ENCODE data around the gene CTXN1. TPM values are rescaled to one million over a fixed set of nuclear protein-coding genes. Genes with fewer than 3 reads are reported as not detected.

CTXN1 gene
- polyA plus RNA-seq, 3 donors = 10.0 to 16.1 (median 11.5) TPM

DNA sequence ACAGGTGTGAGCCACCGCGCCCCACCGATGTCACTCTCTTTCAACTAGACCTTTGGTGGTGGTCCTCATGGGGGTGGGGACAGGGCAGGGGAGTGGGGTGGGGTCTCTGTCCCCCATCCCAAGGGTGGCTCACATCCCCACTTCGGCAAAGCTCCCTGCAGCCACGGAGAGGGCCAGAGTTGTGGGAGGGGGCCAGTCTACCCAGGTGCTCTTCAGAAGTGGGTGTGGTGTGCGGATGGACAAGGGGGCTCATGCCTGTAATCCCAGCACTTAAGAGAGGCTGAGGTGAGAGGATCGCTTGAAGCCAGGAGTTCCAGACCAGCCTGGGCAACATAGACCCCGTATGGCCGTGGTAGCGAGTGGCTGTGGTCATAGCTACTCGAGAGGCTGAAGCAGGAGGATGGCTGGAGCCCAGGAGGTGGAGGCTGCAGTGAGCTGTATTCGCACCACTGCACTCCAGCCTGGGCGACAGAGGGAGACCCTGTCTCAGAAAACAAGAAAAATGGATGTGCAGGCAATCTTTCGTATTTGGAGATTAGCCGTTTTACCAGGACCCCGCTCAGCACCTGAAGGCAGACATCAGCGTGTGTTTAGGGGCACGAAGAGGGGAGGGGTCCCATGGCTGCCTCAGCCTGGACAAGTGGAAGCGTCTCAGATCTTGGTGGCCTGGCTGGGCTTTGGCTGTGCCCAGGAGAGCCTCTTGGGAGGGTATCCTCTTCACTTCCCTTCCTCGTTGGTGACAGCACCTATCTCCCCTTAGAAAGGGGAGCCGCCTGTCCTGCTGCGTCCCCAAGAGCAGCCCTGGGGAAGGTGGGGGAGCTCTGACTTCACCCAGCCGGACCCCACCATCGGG is 10.5 kb downstream of the CTXN1 start:
- DNase-seq (ENCODE audit: low read depth in 3 of 3, low spot score in 2 of 3) = no peak

DNA sequence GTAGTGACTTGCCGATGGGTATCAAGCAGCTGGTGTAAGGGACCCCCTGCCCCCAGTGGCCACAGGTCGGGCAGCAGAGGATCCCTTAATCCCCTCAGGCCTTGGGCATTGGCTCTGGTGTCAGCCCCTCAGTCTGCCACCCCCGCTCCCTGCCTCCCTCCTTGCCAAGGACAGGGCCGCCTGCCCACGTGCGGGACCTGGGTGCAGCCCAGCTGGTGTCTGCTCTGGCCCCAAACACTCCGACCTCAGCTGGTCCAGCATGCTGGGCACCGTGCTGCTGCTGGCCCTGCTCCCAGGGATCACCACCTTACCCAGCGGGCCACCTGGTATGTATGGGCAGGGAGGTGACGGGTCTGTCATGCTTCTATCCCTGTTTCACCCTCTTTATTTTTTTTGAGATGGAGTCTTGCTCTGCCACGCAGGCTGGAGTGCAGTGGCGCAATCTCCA is 11.3 kb downstream of the CTXN1 start, which contains the start of gene TGFBR3L:
TGFBR3L (plus strand) TSS at position 233 of the 448 bp plus-strand sequence.
- DNase-seq (ENCODE audit: low read depth in 3 of 3, low spot score in 2 of 3) = no peak

DNA sequence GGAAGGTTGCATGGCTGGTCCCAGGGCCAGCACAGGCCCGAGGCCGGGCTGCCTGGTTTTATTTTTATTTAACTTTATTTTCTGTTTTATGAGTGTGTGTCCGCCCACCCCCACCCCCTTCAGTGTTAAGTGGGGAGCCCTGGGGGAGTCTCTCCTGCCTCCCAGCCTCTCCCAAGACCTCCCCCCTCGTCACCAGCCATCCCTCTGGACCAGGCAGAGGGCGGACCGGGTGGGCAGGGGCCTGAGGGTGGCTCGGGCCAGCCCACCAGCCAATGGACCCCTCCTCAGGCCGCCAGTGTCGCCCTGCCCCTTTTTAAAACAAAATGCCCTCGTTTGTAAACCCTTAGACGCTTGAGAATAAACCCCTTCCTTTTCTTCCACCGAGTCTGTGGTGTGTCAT is 11.8 kb downstream of the CTXN1 start:
- DNase-seq (ENCODE audit: low read depth in 3 of 3, low spot score in 2 of 3) = no peak

DNA sequence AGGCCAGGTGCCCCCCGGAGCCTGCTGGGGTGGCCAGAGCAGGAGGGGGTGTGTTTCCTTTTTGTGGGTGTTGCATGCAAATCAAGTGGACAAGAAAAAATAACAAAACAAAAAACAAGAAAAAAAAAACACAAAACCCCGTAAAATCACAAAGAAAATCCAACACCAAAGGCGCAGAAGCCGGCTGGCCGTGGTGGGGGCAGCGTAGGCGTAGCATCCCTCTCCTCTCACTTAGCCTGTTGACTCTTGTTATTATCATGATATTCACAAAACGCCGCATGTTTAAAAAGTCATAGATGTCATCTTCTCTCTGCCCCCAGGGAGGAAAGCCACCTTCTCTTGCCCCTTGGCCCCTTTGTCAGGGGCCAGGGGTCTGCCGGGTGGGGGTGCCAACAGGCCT is 12.3 kb downstream of the CTXN1 start:
- no peak for DNase-seq (ENCODE audit: low read depth in 3 of 3, low spot score in 2 of 3)

DNA sequence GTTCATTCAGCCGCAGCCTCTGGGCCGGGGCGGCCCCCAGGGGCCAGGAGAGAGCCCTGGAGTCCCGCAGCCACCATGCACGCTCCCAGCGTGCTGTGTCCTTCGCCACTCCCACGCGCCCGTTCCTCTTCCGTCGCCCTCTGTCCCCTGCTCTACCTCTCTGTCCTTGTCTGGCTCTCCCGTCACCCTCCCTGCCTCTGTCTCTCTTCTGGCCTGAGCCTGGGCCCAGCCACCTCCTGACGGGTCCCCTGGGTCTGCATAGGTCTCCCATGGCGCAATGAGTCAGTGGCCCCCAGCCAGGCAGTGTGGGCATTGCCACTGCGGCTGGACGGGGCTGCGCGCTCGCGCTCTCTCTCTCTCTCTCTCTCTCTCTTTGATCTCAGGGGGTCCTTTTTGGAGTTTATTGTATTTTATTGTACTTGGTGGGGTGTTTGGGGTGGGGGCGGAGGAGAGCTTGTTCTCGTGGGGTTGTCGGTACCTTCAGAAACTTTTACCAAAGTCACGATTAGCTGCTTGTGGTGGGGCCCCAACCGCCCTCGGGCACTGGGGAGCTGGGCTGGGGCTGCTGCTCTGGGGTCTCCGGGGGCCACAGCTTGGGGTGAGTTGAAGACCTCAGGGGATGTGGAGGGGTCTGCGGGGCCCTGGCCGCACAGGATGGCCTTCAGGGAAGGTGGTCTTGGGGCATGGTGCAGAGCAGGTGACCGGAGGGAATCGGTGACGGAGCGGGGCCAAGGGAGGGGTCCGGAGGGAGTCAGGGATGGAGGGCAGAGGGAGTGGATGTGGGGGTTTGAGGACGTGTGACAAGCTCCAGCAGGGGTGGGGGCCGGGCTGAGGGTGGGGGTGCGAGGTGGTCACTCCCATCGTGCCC is 13.0 kb downstream of the CTXN1 start:
- no peak for DNase-seq (ENCODE audit: low read depth in 3 of 3, low spot score in 2 of 3)

DNA sequence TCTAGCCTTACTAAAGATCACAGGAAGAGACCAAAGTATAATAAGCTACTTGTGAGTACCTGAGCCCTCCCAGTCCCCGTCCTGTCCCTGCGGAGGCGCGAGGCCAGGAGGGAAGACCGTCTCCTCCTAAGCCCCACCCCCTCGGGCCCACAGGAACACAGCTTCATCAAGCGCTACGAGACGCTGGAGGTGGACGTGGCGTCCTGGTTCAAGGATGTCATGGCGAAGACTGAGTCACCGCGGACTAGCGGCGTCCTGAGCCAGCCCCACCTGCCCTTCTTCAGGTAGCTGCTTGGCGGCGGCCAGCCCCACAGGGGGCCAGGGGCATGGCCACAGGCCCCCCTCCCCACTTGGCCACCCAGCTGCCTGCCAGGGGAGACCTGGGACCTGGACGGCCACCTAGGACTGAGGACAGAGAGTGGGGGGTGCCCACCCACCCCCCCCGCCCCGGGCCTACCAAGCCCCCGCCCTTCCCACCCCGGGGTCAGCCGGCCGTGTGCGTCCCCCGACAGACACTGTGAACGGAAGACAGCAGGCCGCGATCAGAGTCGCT is 13.7 kb downstream of the CTXN1 start:
- DNase-seq (ENCODE audit: low read depth in 3 of 3, low spot score in 2 of 3) = no peak

DNA sequence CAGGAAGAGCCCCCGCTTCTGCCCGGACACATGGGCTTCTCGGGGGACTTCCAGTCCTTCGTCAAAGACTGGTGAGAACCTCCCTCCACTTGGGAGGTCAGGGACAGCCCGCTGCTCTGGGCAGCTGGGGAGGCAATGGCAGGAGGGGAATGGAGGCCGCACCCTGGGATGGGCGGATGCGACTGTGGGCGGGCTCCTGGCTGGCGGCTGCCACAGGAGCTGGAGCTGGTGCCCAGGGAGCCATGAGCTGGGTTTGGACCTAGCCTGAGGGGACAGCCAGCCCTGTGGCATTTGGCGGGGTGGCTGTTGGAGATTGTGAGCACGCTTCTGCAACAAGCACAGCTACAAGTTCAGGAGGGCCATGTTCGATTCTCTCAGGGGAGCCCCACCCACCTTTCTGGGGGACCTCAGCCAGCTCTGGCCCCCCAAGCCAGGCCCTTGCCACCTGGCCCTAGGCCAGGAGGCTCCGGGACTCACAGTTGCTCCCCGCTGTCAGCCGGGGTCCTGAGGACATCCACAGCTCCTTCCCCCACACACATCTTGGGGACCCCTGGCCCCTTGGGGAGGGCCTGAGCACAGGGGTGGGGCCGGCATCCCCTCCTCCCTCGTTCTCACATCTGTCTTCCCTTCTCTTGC is 14.3 kb downstream of the CTXN1 start:
- no peak for DNase-seq (ENCODE audit: low read depth in 3 of 3, low spot score in 2 of 3)

DNA sequence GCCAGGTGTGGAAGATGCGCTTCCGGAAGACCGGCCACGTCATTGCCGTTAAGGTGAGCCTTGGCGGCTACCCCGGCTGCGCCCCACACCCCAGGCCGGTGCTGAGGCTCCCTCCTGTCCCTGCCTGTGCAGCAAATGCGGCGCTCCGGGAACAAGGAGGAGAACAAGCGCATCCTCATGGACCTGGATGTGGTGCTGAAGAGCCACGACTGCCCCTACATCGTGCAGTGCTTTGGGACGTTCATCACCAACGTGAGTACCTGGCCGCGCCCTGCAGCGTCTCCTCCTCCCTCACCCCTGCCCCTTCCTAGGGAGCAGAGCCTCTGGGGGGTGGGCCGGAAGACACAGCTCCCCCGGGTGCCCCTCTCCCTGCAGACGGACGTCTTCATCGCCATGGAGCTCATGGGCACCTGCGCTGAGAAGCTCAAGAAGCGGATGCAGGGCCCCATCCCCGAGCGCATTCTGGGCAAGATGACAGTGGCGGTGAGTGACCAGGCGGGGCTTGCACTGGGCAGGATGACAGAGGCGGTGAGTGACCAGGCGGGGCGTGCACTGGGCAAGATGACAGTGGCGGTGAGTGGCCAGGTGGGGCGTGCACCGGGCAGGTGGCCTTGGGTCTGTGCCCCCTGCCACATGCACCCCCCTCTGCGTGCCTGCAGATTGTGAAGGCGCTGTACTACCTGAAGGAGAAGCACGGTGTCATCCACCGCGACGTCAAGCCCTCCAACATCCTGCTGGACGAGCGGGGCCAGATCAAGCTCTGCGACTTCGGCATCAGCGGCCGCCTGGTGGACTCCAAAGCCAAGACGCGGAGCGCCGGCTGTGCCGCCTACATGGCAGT is 15.4 kb downstream of the CTXN1 start:
- DNase-seq (ENCODE audit: low read depth in 3 of 3, low spot score in 2 of 3) = no peak

DNA sequence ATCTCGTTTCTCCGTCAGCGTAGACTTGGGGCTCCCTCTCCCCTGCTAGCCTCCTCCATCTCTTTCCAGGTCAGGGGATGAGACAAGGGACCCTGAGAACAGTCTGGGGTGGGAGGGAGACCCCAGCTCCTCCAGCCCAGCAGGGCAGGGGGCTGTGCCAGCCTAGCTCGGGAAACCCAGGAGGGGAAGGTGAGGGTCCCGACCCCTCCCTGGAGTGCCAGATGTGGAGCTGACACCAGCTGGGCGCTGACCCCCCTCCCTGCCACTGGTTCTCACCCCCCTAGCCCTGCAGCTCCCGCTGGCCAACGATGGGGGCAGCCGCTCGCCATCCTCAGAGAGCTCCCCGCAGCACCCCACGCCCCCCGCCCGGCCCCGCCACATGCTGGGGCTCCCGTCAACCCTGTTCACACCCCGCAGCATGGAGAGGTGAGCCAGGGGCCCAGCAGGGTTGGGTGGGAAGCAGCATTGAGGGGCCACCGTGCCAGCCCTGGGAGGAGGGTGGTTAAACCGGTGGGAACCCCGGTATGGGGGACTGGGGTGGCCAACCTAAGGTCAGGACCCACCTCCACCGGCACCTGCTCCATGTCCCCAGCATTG is 16.4 kb downstream of the CTXN1 start:
- DNase-seq (ENCODE audit: low read depth in 3 of 3, low spot score in 2 of 3) = no peak

DNA sequence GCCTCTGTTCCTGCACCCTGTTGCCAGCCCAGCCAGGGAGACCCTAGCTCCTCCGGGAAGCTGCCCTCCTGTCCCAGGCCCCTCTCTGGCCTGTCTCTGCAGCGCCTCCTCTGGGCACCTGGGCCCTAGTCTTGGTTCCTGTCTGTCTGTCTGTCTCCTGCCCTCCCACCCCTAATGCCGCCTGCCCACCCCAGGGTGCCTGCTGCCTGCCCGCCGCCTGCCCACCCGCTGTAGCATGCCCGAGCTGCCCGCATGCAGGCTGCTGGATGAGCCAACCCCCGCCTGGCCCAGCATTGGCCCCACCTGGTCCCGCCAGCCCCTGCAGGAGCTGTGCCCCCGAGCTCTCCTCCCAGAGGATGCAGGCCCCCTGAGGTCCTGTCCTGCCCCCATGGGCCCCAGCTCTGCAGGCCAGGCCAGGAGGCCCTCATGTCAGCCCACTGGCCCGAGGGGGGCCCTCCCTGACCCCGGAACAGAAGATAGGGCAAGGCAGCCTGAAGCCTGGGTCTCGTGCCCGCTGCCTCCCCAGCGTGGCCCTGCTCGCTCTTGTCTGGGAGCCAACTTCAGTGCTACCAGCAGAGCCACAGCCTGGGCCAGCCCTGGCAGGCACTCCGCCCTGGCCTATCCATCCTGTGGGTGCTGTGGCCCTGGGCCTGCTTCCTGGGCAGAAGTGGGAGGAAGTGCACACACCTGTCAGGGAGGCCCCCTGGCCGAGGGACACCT is 17.0 kb downstream of the CTXN1 start:
- no peak for DNase-seq (ENCODE audit: low read depth in 3 of 3, low spot score in 2 of 3)

DNA sequence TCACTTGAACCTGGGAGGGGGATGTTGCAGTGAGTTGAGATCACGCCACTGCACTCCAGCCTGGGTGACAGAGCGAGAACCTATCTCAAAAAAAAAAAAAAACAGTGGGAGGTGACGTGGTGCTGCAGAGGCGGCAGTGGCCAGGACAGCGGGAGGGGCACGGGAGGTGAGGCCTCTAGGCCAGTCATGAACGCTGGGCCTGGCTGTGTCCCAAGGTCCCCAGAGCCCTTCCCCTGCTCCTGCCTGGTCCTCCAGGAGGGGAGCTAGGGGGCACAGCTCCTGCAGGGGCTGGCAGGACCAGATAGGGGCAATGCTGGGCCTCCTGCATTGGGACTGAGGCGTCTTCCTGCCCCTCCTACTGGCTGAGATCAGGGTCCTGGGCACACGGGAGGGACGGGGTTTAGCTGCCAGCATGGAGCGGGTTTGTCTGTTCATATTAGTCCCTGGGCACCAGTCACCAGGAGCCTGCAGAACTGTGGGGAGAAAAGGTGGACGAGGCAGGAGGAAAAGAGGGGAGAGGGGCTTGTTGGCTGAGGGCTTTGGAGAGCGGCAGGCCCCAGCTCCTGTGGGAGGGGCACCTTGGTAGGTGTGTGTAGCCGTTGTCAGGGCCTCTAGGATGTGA is 17.7 kb downstream of the CTXN1 start:
- DNase-seq (ENCODE audit: low read depth in 3 of 3, low spot score in 2 of 3) = no peak

DNA sequence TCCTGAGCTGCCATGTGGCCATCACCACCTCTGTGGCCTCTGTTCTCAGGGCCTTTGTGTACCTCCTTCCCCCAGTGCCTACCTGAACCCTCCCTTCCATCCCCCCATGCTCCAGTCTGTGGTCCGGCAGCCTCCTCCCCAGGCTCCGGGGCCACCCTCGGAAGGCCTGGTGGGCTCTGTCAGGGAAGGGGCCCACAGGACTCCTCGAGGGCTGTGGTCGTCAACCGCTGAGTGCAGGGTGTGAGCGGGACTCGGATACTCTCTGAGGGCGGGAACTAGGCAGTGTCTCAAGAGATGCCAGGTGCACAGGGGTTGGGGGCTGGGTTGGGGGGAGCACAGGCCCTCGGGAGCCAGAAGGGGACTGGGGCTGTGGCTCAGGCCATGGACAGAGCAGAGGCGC is 18.4 kb downstream of the CTXN1 start:
- DNase-seq (ENCODE audit: low read depth in 3 of 3, low spot score in 2 of 3) = no peak

DNA sequence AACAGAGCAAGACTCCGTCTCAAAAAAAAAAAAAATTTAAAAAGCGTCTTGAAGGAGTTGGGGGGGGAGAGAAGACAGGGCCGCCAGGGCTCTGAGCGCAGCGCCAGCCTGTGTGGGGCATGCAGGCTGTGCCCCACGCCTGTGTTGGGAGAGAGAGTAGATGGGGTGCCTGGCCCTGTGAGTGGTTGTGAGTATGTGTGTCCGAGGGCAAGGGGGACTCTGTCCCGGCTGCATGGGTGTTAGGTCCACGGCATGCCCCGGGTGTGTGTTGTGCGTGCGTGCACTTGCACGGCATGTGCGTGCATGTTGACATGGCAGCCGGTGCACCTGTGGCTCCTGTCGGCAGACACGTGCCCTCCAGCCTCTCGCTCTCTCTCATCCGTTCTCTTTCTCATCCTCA is 18.8 kb downstream of the CTXN1 start:
- DNase-seq (ENCODE audit: low read depth in 3 of 3, low spot score in 2 of 3) = no peak

DNA sequence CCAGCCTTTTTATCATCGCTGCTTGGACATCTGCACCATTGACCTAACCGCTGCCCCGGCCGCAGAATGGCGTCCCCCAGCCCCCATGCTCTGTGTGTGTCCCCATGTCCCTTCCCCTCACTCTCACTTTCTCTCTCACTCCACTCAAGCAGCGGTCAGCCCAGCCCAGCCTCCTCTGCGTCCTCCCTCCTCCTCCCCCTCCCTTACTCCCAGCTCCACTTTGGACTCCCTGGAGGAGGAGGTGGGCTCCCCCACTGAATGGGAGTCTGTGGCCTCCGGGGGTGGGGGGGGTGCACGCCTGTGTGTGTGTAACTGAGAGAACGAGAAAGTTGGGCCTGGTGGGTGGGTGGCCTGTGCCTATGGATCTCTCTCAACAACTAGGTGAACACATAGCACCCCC is 20.1 kb downstream of the CTXN1 start:
- no peak for DNase-seq (ENCODE audit: low read depth in 3 of 3, low spot score in 2 of 3)

DNA sequence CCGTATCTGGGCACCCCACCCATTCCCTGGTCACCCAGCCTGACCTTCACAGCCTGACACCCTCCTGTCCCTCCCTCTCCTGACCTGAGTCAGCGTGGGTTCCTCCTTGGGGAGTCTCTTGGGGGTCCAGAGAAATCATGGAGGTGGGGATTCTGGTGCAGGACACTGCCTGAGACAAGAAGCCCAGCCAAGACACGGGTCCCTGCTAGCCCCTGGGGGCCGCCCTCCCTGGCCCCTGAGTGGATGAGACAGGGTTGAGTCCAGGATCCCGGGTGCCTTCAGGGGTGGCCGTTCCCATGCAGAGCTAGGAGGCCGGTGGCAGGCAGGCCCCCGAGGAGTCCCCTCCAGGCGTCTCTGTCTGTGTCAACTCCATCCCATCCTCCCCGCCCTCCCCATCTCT is 20.7 kb downstream of the CTXN1 start:
- no peak for DNase-seq (ENCODE audit: low read depth in 3 of 3, low spot score in 2 of 3)

DNA sequence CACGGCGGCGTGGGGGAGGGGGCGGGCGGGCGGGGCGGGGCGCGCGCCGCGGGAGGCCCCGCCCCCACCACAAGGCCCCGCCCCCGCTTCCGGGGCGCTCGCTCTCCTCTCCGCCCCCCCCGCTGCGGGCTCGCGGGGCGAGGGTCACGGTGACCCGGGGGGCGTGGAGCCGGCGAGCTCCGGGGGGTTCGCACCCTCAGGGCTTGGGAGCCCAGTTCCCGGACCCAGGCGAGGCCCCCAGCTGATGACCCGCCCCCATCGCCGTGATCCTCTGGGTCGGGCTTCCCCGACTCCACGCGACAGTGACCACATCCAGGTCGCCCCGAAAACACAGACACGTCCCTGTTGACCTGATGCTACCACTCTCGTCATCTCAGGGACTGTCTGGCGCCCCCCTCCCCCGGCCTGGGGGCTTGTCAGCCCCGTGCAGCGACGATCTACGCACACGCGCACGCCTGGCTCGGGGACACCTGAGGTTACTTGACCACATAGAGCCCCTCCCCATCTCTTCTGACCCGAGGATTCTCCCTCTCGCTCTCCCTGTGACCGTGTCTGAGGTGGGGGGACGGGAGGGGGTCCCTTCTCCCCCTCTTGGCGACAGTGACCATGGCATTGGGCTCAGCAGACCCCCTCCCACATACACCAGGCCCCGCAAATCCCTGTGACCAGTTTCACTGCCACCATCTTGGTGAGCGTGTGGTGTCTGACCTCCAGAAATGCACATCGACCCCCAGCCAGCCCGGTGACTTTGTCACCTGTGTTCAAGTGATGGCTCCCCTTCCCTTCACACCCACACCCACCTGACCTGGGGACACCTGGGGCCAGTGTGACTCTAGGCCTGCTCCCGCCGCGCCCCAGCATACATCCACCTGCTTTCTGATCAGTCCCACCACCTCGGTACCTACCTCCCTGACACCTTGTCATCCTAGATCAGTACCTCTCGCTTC is 21.6 kb downstream of the CTXN1 start:
- no peak for DNase-seq (ENCODE audit: low read depth in 3 of 3, low spot score in 2 of 3)

All from right renal cortex interstitium (tissue), 3 donors.